ENCODE measurements around the gene ANKRD52.

- no peak for TF ChIP-seq CTCF (conservative IDR thresholded peaks at IDR 0.05; ENCODE audit: low read length)
- TF ChIP-seq EZH2phosphoT487 (IDR thresholded peaks at IDR 0.05; ENCODE audit: borderline replicate concordance), result no peak
Observed at GRCh38 chr12:56220611-56221231, 37.5 kb downstream of the ANKRD52 start.
